Measurements from ENCODE around the gene NUMB. TPM values are rescaled to one million over a fixed set of nuclear protein-coding genes. Genes with fewer than 3 reads are reported as not detected.

NUMB gene
- total RNA-seq, 4 donors from 2014 or later: 42.4 to 63.5 (median 51.0) TPM

DNA sequence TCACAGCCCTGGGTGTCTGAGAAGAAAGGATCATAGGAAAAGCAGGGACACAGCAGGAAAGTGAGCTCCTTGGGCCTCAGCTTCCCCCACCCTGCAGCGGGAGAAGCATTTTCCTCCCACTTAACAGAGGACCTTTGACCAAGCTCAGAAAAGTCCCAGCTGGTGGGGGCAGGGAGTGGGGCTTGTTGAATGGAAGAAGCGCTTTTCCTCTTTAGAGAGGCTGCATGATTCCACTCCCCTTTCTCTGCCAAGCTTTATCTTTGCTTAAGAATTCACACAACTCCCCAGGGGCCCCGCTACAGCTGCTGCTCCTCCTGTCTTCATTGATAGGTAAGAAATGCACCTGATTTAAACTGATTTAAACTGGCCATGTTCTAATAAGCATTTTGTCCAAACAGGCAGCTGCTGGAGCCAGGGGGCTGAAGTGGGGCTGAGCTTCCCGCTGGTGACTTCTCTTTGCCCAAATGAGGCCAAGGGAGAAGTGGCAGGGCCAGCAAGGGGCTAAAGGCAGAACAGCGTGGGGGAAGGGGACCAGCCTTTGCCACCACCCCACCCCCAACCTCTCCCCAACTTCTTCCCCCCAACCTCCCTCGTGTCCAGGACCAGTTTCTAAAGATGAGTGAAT is 222.7 kb downstream of the NUMB start:
- peaks cover 0 to 54% (median 18%) of the 10 kb centered on the region in 3 donors for H3K4me1 ChIP-seq
- H3K9me3 ChIP-seq: no peaks in the 10 kb centered on the region
- no peak overlapping the region for H3K27ac ChIP-seq
- no peak for ATAC-seq
- H3K4me3 ChIP-seq: no peak overlapping the region
- 29 to 55% methylated on average over 1 to 5 of the region's 6 CpGs for WGBS, 2 donors (ENCODE audit: low coverage in 1 of 2)
- TF ChIP-seq POLR2A (IDR thresholded peaks at IDR 0.05): no peak
- TF ChIP-seq EP300 (IDR thresholded peaks at IDR 0.05): no peak
- no peak for TF ChIP-seq POLR2AphosphoS5 (IDR thresholded peaks at IDR 0.05)
- TF ChIP-seq, protein P1, sequence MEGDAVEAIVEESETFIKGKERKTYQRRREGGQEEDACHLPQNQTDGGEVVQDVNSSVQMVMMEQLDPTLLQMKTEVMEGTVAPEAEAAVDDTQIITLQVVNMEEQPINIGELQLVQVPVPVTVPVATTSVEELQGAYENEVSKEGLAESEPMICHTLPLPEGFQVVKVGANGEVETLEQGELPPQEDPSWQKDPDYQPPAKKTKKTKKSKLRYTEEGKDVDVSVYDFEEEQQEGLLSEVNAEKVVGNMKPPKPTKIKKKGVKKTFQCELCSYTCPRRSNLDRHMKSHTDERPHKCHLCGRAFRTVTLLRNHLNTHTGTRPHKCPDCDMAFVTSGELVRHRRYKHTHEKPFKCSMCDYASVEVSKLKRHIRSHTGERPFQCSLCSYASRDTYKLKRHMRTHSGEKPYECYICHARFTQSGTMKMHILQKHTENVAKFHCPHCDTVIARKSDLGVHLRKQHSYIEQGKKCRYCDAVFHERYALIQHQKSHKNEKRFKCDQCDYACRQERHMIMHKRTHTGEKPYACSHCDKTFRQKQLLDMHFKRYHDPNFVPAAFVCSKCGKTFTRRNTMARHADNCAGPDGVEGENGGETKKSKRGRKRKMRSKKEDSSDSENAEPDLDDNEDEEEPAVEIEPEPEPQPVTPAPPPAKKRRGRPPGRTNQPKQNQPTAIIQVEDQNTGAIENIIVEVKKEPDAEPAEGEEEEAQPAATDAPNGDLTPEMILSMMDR (IDR thresholded peaks at IDR 0.05): no peak
- H3K36me3 ChIP-seq: no peaks in the 10 kb centered on the region
- peaks cover 21% of the 10 kb centered on the region for H3K27me3 ChIP-seq

DNA sequence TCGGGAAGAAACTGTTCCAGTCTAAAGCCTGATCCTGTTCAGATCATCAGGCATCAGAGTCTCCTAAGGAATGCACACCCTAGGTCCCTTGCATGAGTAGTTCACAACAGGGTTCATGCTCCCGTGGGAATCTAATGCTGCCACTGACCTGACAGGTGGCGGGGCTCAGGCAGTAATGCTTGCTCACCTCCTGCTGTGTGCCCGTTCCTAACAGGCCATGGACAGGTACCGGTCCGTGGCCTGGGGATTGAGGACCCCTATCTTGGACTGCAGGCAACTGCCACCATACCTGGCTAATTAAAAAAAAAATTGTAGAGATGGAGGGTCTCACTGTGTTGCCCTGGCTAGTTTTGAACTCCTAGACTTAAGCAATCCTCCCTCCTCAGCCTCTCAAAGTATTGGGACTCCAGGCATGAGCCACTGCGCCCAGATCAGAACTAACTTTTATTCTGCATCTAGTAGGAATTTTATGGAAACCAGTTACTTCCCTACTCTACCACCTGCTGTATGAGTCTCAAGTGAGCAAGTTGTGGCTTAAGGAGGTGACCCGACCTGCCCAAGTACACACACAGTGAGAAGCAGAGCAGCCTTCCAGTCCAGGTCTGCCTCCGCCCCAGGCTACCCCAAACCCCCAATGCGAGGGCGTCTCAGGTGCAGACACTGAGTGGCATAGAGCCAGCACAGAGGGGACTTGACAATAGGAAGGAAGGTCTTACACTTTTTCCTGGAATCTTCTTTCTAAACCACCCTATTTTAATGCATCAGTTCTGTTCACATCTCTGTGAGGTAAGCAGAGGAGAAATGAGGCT is 223.6 kb downstream of the NUMB start:
- WGBS, 2 donors (ENCODE audit: low coverage in 1 of 2): 80 to 92% methylated on average over 2 to 7 of the region's 11 CpGs
- no peak for ATAC-seq

DNA sequence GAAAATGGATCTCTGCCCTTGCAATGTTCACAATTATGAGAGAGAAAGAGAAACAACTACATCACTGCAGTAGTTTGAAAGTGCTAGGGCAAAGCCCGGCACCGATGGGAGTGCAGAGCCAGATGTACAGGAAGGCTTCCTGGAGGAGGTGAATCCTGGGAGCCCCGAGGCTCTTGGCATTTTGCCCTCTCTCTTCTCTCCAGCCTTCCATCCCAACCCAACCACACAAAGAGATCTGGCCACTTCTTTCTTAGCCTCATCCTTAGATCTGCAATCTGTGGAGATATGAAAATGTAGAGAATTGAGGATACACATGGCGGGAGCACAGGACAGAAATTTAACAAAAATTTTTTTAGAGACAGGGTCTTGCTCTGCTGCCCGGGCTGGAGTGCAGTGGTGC is 224.3 kb downstream of the NUMB start:
- peaks cover 18% of the 10 kb centered on the region for H3K27me3 ChIP-seq
- WGBS, 2 donors (ENCODE audit: low coverage in 1 of 2): 91% methylated on average over 5 of the region's 5 CpGs; no CpG with 5 or more reads in 1 of the 2 donors
- H3K36me3 ChIP-seq: no peaks in the 10 kb centered on the region
- ATAC-seq: no peak
- TF ChIP-seq POLR2AphosphoS5 (IDR thresholded peaks at IDR 0.05) (no peak), POLR2A (IDR thresholded peaks at IDR 0.05) (no peak), EP300 (IDR thresholded peaks at IDR 0.05) (no peak)
- TF ChIP-seq, protein P1 (IDR thresholded peaks at IDR 0.05): no peak
- H3K27ac ChIP-seq: no peak overlapping the region
- no peak overlapping the region for H3K4me3 ChIP-seq
- peaks cover 0 to 41% (median 8%) of the 10 kb centered on the region in 3 donors for H3K4me1 ChIP-seq
- H3K9me3 ChIP-seq: no peaks in the 10 kb centered on the region

More for the DNA sequence above, 223.6 kb downstream of the NUMB start:
- TF ChIP-seq, protein P1 (IDR thresholded peaks at IDR 0.05): no peak
- TF ChIP-seq POLR2A (IDR thresholded peaks at IDR 0.05) (no peak), EP300 (IDR thresholded peaks at IDR 0.05) (no peak), POLR2AphosphoS5 (IDR thresholded peaks at IDR 0.05) (no peak)
- Histone ChIP-seq H3K4me3 (no peak overlapping the region), H3K36me3 (no peaks in the 10 kb centered on the region), H3K4me1 (peaks cover 0 to 45% (median 14%) of the 10 kb centered on the region in 3 donors), H3K27ac (no peak overlapping the region), H3K27me3 (peaks cover 20% of the 10 kb centered on the region), H3K9me3 (no peaks in the 10 kb centered on the region)

DNA sequence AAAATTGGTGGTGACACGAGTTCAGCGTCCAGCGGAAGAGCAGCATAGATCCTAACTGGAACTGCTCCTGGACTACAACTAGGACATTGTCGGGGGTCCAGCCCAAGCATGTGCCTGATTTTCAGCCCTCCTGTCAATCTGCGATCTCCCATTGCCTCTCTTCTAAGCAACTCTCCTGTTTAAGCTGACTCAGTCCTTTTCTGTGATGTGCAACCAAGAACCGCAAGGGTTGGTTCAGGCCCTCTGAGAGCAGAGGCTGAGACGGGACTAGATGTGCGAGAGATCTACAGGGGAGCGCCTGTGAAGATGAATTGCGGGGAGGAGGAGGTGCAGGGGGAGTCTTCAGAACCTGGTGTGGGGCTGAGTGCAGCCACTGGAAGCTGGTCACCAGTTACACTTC is 224.8 kb downstream of the NUMB start:
- peaks cover 0 to 41% (median 6%) of the 10 kb centered on the region in 3 donors for H3K4me1 ChIP-seq

More for the DNA sequence above, 224.8 kb downstream of the NUMB start:
- Histone ChIP-seq H3K27me3 (peaks cover 18% of the 10 kb centered on the region), H3K9me3 (no peaks in the 10 kb centered on the region), H3K36me3 (no peaks in the 10 kb centered on the region), H3K4me3 (no peak overlapping the region), H3K27ac (no peak overlapping the region)
- ATAC-seq: no peak
- WGBS, 2 donors (ENCODE audit: low coverage in 1 of 2): 85 to 100% methylated on average over 1 to 4 of the region's 10 CpGs
- TF ChIP-seq POLR2A (IDR thresholded peaks at IDR 0.05) (no peak), POLR2AphosphoS5 (IDR thresholded peaks at IDR 0.05) (no peak), EP300 (IDR thresholded peaks at IDR 0.05) (no peak)
- TF ChIP-seq, protein P1 (IDR thresholded peaks at IDR 0.05): no peak
